Measurements from ENCODE around the gene GAL3ST3.
A peak's percentile ranks its signal among the peaks of the same experiment; 100 is the strongest.
"Not testable (repeated sequence)": the region's sequence is repeated elsewhere in the genome, so short reads cannot be mapped to it uniquely, and the experiment has no call there.

The GAL3ST3 gene

DNA sequence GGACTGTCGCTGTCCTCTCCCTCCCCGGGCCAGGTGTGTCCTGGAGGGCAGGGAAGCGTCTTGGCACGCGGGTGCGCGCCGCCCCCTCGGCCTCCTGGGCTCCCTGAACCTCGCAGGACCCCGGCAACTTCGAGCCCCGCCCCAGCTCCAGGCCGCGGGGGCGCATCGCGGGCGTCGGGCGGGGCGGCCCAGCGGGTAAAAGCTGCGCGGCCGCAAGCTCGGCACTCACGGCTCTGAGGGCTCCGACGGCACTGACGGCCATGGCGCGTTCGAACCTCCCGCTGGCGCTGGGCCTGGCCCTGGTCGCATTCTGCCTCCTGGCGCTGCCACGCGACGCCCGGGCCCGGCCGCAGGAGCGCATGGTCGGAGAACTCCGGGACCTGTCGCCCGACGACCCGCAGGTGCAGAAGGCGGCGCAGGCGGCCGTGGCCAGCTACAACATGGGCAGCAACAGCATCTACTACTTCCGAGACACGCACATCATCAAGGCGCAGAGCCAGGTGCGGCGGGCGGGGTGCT, 37.1 kb downstream of the GAL3ST3 start, which contains the start of gene CST6:
TSS of gene CST6 (plus strand) at position 224 of the 519 bp plus-strand sequence. CDS start at position 261, 37 bp downstream.
- no peak for DNase-seq

DNA sequence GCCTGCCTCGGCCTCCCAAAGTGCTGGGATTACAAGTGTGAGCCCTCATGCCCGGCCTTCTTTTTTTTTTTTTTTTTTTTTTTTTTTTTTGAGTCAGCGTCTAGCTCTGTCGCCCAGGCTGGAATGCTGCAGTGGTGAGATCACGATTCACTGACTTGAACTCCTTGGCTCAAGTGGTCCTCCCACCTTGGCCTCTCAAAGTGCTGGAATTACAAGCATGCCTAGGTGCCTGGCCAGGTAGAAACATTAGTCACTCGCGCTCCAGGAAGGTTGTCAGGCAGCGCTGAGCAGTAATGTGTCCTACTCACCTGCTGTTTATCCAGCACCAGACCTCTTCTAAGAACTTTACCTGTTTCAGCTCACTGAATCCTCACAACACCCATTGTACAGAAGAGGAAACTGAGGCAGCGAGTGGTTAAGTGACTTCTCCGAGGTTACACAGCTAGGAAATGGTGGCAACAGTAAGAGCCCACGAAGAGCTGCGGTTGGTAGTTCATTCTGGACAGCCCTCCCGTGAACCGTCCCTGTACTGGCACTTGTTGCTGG, 37.6 kb downstream of the GAL3ST3 start:
- DNase-seq: no peak

DNA sequence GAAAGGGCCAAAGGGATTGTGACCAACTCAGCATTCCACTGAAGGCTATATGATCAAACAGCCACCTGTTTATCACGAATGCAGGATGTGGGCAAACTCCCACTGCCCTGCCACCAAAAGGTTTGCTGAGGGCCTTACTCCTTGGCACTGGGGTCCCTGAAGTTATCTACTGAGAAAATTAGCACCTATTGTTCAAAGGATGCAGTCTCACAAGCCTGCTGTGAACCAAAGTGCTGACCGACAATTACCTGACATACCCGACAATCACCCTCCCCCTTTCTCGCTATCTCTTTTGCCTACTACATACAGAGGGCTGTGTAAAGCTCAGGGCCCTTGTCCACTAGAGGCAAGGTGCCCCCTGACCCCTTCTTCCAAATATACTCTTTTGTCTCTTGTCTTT, 38.9 kb downstream of the GAL3ST3 start:
- not testable (repeated sequence) for DNase-seq

DNA sequence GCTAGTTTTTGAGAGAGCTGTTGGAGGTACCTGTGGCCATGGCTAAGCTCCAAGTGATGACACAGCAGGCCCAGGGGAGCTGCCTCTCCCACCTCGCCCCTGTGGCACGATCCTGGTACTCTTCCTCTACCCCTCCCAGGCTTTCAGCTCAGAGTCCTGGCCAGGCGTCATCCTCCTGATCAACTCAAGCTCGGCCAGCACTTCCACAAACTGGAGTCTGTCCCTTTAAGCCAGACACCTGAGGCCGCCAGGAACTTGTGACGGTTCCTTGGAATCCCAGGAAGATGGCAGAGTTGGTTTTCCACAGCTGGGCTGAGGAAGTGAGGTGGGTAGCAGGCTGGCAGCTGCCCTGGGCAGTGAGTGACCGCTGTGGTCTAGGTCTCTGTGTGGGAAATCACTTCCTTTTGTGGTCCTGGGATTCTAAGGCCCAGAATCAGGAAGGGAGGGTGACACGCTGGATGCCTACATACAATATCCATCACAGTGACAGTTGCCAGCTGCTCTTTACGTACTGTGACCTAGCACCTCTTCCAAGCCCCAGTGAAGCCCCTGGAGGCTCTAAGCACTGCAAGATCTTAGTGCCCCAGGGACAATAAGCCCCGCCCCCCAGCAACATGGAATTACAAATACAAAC, 40.4 kb downstream of the GAL3ST3 start:
- DNase-seq: peak; percentile 96

DNA sequence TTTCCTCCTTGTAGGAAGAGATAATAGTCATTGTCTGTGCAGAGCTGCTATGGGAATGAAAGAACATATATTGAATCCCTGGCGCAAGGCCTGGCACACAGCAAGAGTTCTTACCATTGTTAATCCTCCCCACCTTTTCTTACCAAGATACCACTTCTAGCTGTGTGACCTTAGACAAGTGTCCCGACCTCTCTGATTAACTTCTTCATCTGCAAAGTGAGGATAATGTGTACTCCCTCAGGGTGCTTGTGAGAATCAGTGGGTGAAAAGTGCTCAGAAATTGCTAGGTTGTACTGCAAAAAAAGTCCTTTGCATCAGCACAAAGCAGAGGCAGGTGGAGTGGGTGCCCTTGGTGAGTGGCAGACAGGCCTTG, 40.9 kb downstream of the GAL3ST3 start:
- no peak for DNase-seq

DNA sequence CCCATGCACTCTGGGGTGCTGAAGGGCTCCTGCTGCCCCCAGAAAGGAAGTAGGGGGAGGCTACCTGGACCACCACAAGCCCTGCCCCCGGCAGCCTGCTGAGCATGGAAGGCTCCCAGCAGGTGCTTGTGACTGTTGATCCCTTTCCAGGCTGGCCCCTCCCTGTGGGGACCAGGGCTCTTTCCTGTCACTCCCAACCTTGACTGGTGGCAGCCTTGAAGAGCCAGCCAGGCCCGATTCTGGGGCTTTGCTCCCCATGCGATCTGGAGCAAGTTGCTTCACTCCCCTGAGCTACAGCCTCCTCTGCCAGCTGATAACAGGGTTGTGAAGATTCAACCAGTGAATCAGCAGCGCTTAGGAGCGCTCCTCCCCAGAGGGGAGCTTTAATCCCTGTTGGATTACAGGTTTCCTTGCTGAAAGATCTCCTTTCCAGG, 41.7 kb downstream of the GAL3ST3 start:
- no peak for DNase-seq

DNA sequence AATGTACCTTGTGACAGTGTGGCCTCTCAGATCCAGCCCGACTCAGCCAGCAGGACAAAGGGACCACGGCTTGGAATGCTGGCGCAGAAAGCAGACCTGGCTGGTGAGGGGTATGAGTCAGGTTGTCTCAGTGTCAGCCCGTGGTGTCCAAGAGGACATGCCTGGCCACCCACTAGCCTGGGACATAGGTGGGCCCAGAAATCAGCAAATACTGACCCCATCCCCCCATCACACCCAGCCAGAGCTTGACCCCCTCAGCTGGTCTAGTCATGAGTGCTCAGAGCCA, 42.1 kb downstream of the GAL3ST3 start:
- DNase-seq: no peak

DNA sequence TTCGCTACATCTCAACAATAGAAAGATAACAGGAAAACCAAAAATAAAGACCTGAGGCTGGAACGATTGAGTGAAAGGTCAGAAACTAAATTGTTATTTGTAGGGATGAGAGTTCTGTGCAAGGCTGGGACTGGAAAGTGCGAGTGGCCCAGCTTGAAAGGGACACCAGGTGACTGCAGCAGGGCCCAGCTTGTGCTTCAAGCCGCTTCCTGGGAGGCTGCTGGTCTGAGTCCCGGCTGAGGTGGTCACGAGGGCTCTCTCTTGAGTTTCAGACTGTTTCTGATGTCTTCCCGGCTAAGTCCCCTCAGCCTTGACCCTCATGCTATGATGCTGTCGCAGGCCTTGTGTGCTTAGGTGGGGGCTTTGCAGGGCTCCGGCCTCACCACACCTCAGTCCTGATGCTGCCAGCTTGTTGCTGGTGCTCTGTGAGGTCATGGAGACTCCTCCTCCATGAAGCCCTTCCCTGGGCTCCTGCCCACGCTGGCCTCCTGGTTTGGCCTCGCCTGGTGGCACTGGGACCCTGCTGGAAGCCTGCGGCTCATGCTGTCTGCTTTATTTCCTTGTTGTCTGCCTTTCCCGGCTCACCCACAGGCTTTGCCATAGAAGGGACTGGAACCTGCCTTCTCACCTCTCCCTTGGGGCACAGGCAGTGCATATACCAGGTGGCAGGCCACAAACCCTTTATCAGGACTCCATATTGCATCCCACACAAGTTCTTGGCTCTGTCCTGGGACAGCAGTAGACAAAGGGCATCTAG, 42.6 kb downstream of the GAL3ST3 start:
- DNase-seq: no peak

DNA sequence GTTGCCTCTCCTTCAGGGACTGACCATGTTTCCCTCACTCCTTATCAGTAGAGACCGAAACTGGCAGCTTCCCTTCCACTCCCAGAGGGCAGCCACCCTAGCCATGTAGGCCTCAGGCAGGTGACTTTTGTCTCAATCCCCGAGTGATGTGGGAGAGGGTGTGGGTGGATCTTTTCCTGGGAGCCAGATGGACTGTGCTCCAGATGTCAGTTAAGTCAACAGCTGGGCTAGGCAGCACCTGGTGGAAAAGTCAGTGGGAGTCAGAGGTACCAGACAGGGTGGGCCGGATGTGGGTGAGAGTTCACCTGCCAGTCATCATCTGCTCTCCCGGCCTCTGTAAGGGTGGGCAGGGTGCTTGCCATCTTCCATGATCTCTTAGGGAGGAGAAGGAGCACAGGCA, 44.8 kb downstream of the GAL3ST3 start:
- no peak for DNase-seq

DNA sequence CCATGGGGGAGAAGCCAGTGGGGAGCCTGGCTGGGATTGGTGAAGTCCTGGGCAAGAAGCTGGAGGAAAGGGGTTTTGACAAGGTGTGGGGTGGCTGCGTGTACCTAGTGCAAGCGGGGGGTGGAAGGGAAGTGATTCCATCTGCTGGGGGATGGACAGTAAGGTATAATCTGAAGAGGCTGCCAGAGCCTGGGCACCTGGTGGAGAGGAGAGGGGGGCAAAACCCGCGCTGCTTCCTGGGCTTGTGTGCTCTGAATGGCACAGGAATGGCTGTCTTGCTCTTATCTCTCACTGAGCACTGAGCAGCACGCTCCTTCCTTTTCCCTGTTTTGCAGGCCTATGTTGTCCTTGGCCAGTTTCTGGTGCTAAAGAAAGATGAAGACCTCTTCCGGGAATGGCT, 45.7 kb downstream of the GAL3ST3 start:
- DNase-seq: peak; percentile 47

DNA sequence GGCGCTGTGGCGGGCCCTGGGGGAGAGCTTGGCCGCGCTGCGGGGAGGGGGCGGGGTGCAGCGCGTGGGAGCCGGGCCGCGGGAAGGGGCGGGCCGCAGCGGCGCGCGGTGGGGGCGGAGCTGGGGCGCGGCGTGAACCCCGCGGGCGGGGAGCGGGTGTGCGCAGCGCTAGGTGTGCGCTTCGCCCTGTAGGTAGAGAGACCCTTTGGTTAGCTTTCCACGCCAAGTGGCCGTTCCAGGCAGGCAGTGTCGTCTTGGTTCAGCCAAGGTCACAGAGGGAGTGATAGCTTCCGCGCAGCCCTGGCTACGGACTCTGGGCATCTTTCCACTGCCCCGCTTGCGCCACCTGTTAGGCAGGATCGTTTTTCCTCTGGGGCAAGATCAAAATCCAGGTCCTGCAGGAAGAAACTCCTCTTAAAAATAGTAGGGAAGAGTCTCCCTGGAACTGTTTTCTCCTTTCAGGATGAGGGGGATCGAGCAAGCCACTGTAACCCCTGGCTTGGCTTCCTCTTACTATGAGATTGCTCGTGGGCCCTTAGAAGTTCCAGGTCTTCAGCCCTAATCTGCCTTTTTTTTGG, 46.2 kb downstream of the GAL3ST3 start:
- DNase-seq: peak; percentile 85

DNA sequence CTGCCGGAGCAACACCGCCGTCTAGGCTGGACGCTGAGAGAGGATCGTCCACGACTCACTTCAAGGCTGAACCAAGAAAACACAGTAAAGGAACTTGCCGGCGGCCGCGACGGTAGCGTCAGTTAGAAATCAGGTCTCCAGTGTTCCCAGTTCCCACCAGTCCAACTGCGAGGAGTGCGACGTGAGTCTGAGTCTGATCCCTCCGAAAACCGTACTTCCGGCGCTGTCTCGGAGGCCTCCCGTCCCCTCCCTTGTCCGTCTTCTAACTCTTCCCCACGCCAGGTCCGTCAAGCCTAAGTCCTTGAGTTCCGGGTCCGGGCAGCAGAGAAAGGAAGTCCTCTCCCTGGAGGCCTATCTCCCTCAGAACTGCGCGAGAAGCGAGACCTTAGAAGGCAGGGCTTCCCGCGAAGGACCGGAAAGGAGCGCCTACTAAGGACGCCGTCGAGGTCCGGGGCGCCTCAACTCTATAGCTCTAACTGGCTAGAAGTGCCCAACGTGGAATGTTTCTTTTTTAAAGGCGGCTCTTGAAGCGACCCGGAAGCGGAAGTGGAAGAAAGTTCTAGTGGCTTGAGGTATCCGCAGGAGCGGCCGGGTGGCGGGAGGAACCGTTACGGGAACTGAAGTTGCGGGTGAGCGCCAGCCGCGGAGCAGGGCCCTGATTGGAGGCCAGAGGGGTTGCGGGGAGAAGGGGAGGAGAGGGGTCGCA, 46.9 kb downstream of the GAL3ST3 start, which contains the start of the genes BANF1 and EIF1AD:
TSS of gene BANF1 (plus strand) at position 562 of the 706 bp plus-strand sequence. CDS start 748 bp downstream, outside the sequence.
TSS of gene EIF1AD (minus strand) at position 216 of the 706 bp plus-strand sequence. CDS start 1,768 bp downstream, outside the sequence.
- peak; percentile 99 for DNase-seq

DNA sequence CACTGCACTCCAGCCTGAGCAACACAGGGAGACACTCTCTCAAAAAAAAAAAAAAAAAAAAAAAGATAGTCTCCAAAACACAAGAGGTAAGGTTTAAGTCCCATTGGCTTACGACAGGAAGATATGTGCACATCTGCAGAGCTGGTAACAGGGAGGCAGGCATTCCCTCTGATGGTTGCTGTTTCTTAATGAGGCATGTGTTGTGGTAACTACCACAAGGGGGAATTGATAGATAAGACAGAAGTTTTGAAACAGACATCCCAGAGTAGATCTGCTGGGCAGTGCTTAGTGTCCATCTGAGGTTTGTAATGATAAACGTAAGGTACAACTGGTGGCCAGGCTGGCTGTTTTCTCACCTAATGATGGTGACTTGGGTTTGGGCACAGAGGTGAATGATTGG, 51.7 kb downstream of the GAL3ST3 start:
- DNase-seq: no peak

DNA sequence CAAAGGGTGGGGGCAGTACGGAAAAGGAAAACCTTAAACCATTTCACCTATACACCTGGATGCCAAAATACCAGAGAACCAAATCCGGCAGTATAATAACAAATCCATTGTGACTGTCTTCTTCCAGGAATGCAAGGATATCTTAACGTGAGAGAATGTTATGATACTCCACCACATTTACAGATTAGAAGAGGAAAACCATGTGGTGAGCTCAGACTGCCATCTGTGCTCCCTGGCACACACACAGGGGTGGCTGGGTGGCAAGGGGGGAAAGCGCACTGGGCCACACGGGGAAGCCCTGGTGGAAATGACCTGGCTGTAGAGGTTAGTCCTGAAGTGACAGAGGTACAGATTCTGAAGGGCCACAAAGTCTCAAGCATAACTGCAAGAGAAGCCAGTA, 56.9 kb downstream of the GAL3ST3 start:
- DNase-seq: no peak

Measured in RPMI8226 (cell line).